GM19452 (cell line): ENCODE results near the gene SHISAL1.

Source experiments
- ATAC-seq: cut with Tn5 transposase; IDR thresholded peaks from one replicate; pipeline ENCODE4 v1.9.1; 2021; ENCODE audit not compliant: unreplicated experiment

SHISAL1 gene

GRCh38 chr22:44263547-44263946, 49.2 kb downstream of the SHISAL1 start:
- no peak for ATAC-seq

GRCh38 chr22:44261861-44262595, 50.7 kb downstream of the SHISAL1 start:
- no peak for ATAC-seq

GRCh38 chr22:44261164-44261860, 51.4 kb downstream of the SHISAL1 start:
- no peak for ATAC-seq

GRCh38 chr22:44260216-44261035, 52.3 kb downstream of the SHISAL1 start:
- ATAC-seq: no peak

- no peak for ATAC-seq
These were observed 53.2 kb downstream of the SHISAL1 start for GRCh38 chr22:44259366-44260215.

- ATAC-seq: no peak
These were observed 55.9 kb downstream of the SHISAL1 start for GRCh38 chr22:44256556-44257485.

- no peak for ATAC-seq
These were observed 56.7 kb downstream of the SHISAL1 start for GRCh38 chr22:44256085-44256484.

GRCh38 chr22:44254811-44255210, 57.9 kb downstream of the SHISAL1 start:
- ATAC-seq: no peak

- ATAC-seq: no peak
These were observed 63.2 kb downstream of the SHISAL1 start for GRCh38 chr22:44249376-44250147.

GRCh38 chr22:44248926-44249325, 63.8 kb downstream of the SHISAL1 start:
- ATAC-seq: no peak

GRCh38 chr22:44247923-44248892, 64.5 kb downstream of the SHISAL1 start:
- no peak for ATAC-seq

GRCh38 chr22:44247346-44247745, 65.4 kb downstream of the SHISAL1 start:
- no peak for ATAC-seq

GRCh38 chr22:44246615-44247326, 66.0 kb downstream of the SHISAL1 start:
- ATAC-seq: no peak

- ATAC-seq: no peak
These were observed 66.9 kb downstream of the SHISAL1 start for GRCh38 chr22:44245867-44246266.

- ATAC-seq: no peak
These were observed 67.3 kb downstream of the SHISAL1 start for GRCh38 chr22:44245438-44245837.

- ATAC-seq: no peak
These were observed 68.4 kb downstream of the SHISAL1 start for GRCh38 chr22:44244265-44244822.

GRCh38 chr22:44243761-44244160, 69.0 kb downstream of the SHISAL1 start:
- ATAC-seq: no peak
